NCI-H446 (cell line): ENCODE data around the gene TTI1.

Experiments
- DNase-seq, 2 experiments: peaks; one replicate each; lab custom pipeline; 2025; lab: John Stamatoyannopoulos, UW

Gene TTI1

GRCh38 chr20:37987602-37988290 is 45.5 kb downstream of the TTI1 start:
- no peak for DNase-seq

GRCh38 chr20:37986873-37987601 is 46.2 kb downstream of the TTI1 start:
- peak in 1 of 2 experiments; percentile 64 for DNase-seq

GRCh38 chr20:37986044-37986858 is 47.0 kb downstream of the TTI1 start:
- DNase-seq: no peak

GRCh38 chr20:37984018-37984785 is 49.1 kb downstream of the TTI1 start:
- peak; percentile 6 to 73 for DNase-seq

- DNase-seq: no peak
These were observed 50.0 kb downstream of the TTI1 start for GRCh38 chr20:37983286-37983685.

GRCh38 chr20:37981568-37981967 is 51.7 kb downstream of the TTI1 start:
- no peak for DNase-seq

- DNase-seq: no peak
These were observed 52.4 kb downstream of the TTI1 start for GRCh38 chr20:37980876-37981275.

- DNase-seq: no peak
These were observed 52.9 kb downstream of the TTI1 start for GRCh38 chr20:37980383-37980782.

- DNase-seq: no peak
These were observed 54.0 kb downstream of the TTI1 start for GRCh38 chr20:37979021-37979985.

- no peak for DNase-seq
These were observed 55.5 kb downstream of the TTI1 start for GRCh38 chr20:37977786-37978185.

- DNase-seq: no peak
These were observed 55.9 kb downstream of the TTI1 start for GRCh38 chr20:37977338-37977737.

GRCh38 chr20:37976887-37977286 is 56.4 kb downstream of the TTI1 start:
- DNase-seq: no peak

- DNase-seq: no peak
These were observed 60.0 kb downstream of the TTI1 start for GRCh38 chr20:37973059-37973910.

- DNase-seq: no peak
These were observed 60.8 kb downstream of the TTI1 start for GRCh38 chr20:37972256-37973058.

GRCh38 chr20:37971561-37972127 is 61.6 kb downstream of the TTI1 start:
- DNase-seq: no peak

GRCh38 chr20:37970856-37971245 is 62.4 kb downstream of the TTI1 start:
- DNase-seq: no peak

- DNase-seq: no peak
These were observed 63.1 kb downstream of the TTI1 start for GRCh38 chr20:37969949-37970855.
